Measurements from ENCODE around the gene SKP1. TPM values are rescaled to one million over a fixed set of nuclear protein-coding genes. Genes with fewer than 3 reads are reported as not detected.

The SKP1 gene
- total RNA-seq, 1 experiment from 2014 or later = 220 TPM

DNA sequence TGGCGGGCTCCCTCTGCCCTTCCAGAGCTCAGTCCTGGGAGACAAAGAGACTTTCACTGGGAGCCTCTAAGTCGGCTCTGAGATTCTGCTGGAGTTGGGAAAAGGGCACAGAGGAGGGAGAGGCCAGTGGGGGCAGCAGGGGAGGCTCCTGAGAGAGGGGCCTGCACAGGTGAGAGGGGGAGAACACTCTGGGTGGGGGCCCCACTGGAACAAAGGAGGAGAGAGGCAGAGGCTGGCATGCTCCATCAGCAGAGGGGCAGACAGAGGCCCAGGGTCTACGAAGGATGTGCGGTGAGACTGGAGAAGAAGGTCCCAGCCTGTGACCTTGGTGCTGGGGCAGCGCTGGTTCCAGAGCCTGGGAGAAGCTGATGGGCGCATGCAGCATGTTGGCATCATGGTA lies 53.4 kb downstream of the SKP1 start:
- no peak overlapping the region for H3K4me2 ChIP-seq (ENCODE audit: low read length)
- H3K9ac ChIP-seq (ENCODE audit: low read length) = no peak overlapping the region
- H3K9me3 ChIP-seq (ENCODE audit: low read length) = no peaks in the 10 kb centered on the region
- H3K27ac ChIP-seq (ENCODE audit: low read length) = no peak overlapping the region
- H3K4me1 ChIP-seq (ENCODE audit: insufficient read depth, low read length) = peaks cover 29% of the 10 kb centered on the region
- H3K9me2 ChIP-seq (replicated peaks; ENCODE audit: low read length) = no peaks in the 10 kb centered on the region
- CTCF ChIA-PET = no interaction called here
- BruUV-seq (replicated peaks) = no TSS peak
- no peaks in the 10 kb centered on the region for H4K20me1 ChIP-seq (ENCODE audit: low read length)
- no peak for TF ChIP-seq EZH2 (IDR thresholded peaks at IDR 0.05; ENCODE audit: low read length, unreplicated experiment)
- TF ChIP-seq, protein P1, sequence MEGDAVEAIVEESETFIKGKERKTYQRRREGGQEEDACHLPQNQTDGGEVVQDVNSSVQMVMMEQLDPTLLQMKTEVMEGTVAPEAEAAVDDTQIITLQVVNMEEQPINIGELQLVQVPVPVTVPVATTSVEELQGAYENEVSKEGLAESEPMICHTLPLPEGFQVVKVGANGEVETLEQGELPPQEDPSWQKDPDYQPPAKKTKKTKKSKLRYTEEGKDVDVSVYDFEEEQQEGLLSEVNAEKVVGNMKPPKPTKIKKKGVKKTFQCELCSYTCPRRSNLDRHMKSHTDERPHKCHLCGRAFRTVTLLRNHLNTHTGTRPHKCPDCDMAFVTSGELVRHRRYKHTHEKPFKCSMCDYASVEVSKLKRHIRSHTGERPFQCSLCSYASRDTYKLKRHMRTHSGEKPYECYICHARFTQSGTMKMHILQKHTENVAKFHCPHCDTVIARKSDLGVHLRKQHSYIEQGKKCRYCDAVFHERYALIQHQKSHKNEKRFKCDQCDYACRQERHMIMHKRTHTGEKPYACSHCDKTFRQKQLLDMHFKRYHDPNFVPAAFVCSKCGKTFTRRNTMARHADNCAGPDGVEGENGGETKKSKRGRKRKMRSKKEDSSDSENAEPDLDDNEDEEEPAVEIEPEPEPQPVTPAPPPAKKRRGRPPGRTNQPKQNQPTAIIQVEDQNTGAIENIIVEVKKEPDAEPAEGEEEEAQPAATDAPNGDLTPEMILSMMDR (conservative IDR thresholded peaks at IDR 0.05; ENCODE audit: low read depth, low read length) = no peak
- no peak for TF ChIP-seq EZH2phosphoT487 (IDR thresholded peaks at IDR 0.05; ENCODE audit: borderline replicate concordance, low read length)
- H3K4me3 ChIP-seq (ENCODE audit: low read length) = no peak overlapping the region
- H2AFZ ChIP-seq (ENCODE audit: low read length) = no peak overlapping the region
- H3K79me2 ChIP-seq (ENCODE audit: low read length) = no peaks in the 10 kb centered on the region
- no peaks in the 10 kb centered on the region for H3K27me3 ChIP-seq (ENCODE audit: low read length)
- DNase-seq (no peak), ATAC-seq (no peak)
- no peaks in the 10 kb centered on the region for H3K36me3 ChIP-seq (ENCODE audit: low read depth, low read length)
- intact Hi-C loops (cut with micrococcal nuclease) = no loop called here
- peaks cover 5% of the 10 kb centered on the region for H3F3A ChIP-seq (ENCODE audit: low read length, unreplicated experiment)
- POLR2A ChIA-PET (ENCODE audit: unreplicated experiment) = no interaction called here

DNA sequence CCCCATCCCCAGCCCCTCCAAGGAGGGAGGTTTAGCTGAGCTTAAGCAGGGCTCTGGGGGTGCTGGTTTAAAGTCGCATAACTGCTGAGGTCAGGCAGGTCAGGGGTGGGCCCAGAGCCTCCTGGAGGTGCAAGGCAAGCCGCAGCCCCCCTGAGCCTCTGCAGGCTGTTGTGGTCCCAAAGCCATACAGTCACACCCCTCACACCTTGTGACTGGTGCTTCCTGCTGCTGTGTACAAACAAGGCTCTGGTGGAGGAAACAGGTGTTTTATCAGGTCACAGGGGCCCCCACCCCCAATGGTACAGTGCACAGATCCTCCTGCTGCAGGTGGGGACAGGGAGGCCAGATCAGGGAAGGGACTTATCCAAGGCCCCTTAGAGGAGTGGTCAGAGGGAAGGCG lies 54.2 kb downstream of the SKP1 start:
- Histone ChIP-seq H2AFZ (ENCODE audit: low read length) (no peak overlapping the region), H3K27ac (ENCODE audit: low read length) (no peak overlapping the region), H3K79me2 (ENCODE audit: low read length) (no peaks in the 10 kb centered on the region), H3K4me2 (ENCODE audit: low read length) (no peak overlapping the region), H4K20me1 (ENCODE audit: low read length) (no peaks in the 10 kb centered on the region), H3K9me3 (ENCODE audit: low read length) (no peaks in the 10 kb centered on the region), H3K9ac (ENCODE audit: low read length) (no peak overlapping the region), H3K27me3 (ENCODE audit: low read length) (no peaks in the 10 kb centered on the region), H3K9me2 (replicated peaks; ENCODE audit: low read length) (no peaks in the 10 kb centered on the region), H3F3A (ENCODE audit: low read length, unreplicated experiment) (peaks cover 5% of the 10 kb centered on the region), H3K4me1 (ENCODE audit: insufficient read depth, low read length) (peaks cover 29% of the 10 kb centered on the region), H3K36me3 (ENCODE audit: low read depth, low read length) (no peaks in the 10 kb centered on the region), H3K4me3 (ENCODE audit: low read length) (no peak overlapping the region)
- no peak for DNase-seq
- no peak for TF ChIP-seq EZH2 (IDR thresholded peaks at IDR 0.05; ENCODE audit: low read length, unreplicated experiment)
- TF ChIP-seq EZH2phosphoT487 (IDR thresholded peaks at IDR 0.05; ENCODE audit: borderline replicate concordance, low read length) = no peak
- TF ChIP-seq, protein P1 (conservative IDR thresholded peaks at IDR 0.05; ENCODE audit: low read depth, low read length) = no peak
- no peak for ATAC-seq
- intact Hi-C loops (cut with micrococcal nuclease) = no loop called here
- BruUV-seq (replicated peaks) = no TSS peak
- ChIA-PET POLR2A (ENCODE audit: unreplicated experiment) (no interaction called here), CTCF (no interaction called here)

DNA sequence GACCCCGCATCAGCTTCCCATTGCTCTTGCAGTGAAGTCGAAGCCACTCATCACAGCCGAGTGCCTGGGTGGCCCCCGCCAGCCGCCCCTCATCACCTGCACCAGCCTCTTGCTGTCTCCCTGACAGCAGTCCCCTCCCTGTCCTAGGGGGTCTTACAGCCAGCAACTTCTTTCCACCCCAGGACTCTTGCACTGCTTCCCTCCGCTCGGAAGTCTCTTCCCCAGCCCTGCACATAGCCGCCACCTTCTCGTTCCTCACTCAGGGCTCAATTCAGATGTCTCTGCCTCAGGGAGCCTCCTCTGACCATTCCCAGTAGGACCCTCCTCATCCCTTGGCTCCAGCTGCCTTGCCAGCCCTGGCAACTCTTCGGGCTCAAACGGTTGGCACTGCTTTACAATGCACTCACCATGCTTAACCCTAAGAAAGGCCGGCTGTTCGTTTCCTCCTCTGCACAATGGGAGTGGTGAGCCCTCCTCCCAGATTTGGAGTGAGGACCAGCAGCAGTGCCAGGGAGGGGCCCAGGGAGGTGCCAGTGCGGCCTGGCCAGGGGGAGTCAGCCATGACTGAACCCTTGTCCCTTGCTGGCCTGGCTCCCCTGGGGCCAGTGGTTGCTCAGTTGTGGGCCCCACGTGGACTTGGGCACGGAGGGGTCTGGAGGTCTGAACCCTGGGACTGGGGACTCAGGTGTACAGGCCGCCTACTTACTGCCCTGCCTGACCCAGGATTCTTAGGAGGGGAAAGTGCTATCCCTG lies 56.2 kb downstream of the SKP1 start:
- intact Hi-C loops (cut with micrococcal nuclease) = no loop called here

More for the DNA sequence above, 56.2 kb downstream of the SKP1 start:
- H3K9me3 ChIP-seq (ENCODE audit: low read length) = no peaks in the 10 kb centered on the region
- H3K27me3 ChIP-seq (ENCODE audit: low read length) = no peaks in the 10 kb centered on the region
- no peak overlapping the region for H3K4me2 ChIP-seq (ENCODE audit: low read length)
- ATAC-seq (no peak), DNase-seq (no peak)
- ChIA-PET CTCF (no interaction called here), POLR2A (ENCODE audit: unreplicated experiment) (no interaction called here)
- TF ChIP-seq EZH2 (IDR thresholded peaks at IDR 0.05; ENCODE audit: low read length, unreplicated experiment) = no peak
- TF ChIP-seq, protein P1 (conservative IDR thresholded peaks at IDR 0.05; ENCODE audit: low read depth, low read length) = no peak
- no peak for TF ChIP-seq EZH2phosphoT487 (IDR thresholded peaks at IDR 0.05; ENCODE audit: borderline replicate concordance, low read length)
- H3F3A ChIP-seq (ENCODE audit: low read length, unreplicated experiment) = no peaks in the 10 kb centered on the region
- H3K27ac ChIP-seq (ENCODE audit: low read length) = no peak overlapping the region
- no peaks in the 10 kb centered on the region for H3K79me2 ChIP-seq (ENCODE audit: low read length)
- no peak overlapping the region for H2AFZ ChIP-seq (ENCODE audit: low read length)
- BruUV-seq (replicated peaks) = no TSS peak
- H3K9me2 ChIP-seq (replicated peaks; ENCODE audit: low read length) = no peaks in the 10 kb centered on the region
- H3K4me3 ChIP-seq (ENCODE audit: low read length) = no peak overlapping the region
- H4K20me1 ChIP-seq (ENCODE audit: low read length) = no peaks in the 10 kb centered on the region
- no peaks in the 10 kb centered on the region for H3K36me3 ChIP-seq (ENCODE audit: low read depth, low read length)
- H3K9ac ChIP-seq (ENCODE audit: low read length) = no peak overlapping the region
- peaks cover 20% of the 10 kb centered on the region for H3K4me1 ChIP-seq (ENCODE audit: insufficient read depth, low read length)

Data from PC-3 (cell line).